HG02884 (cell line): Measurements from ENCODE around the gene MME.

Experiments
- ATAC-seq: cut with Tn5 transposase; IDR thresholded peaks from one replicate; pipeline ENCODE4 v1.9.1; 2021; ENCODE audit warnings: mild to moderate bottlenecking, moderate library complexity; ENCODE audit not compliant: unreplicated experiment

Gene MME

DNA sequence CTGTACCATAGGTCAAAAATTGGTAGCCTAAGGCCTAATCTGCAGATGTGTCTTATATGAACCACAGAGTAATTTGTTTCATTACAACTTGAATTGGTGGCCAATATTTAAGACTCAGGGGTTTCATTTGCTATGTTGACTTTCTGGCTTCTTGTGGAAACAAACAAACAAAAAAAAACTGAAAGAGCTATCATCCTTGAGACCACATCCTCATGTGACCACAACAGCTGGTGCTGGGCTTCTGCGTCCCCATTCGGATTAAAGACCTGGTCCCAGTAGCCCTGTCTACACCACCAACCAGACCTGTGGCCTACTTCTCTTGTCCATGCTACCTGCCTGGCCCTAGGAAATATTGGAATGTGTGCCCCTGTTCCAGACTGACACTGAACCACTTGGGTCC, 151.7 kb downstream of the MME start:
- ATAC-seq: no peak

DNA sequence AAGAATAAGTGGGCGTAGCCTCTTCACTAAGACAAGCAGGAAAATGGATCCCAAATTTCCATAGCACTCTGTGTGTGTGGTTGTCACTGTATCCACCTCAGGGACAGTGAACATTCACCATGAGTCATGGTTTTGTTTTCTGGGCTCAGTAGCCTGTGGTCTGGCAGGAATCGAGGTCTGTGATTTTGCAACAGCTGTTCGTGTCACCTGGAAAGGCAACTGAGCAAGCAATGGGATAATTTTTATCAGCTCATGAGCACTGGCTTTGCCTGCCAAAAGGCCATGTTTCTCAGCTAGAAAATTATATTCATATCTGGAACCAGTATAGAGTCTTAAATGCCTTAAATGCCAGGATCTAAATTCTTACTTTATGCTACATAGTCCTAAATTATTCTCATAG, 152.5 kb downstream of the MME start:
- ATAC-seq: no peak

DNA sequence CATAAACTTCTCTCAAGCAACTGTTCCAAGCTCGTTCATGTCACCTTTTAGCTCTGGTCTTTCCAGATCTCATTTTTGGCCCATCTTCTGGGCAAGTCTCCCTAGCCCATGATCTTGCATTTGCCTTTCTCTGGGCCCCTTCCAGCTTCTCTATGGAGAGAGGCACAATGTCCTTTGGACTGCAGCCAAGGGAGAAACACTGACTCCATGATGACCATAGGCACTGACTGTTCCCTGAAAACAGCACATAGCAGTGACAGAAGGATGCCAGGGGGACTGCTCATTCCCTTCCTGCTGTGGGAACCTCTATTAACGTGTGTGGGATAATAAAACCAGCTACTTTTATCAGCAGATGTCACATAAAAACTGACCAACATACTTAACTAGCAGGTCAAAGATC, 153.1 kb downstream of the MME start:
- no peak for ATAC-seq
